ENCODE results near the gene CCDC57.
A peak's percentile ranks its signal among the peaks of the same experiment; 100 is the strongest.

Gene CCDC57

GRCh38 chr17:82246365-82247181 lies 33.9 kb upstream of the CCDC57 start:
- DNase-seq, result no peak

- no peak for DNase-seq
These were observed 33.4 kb upstream of the CCDC57 start for GRCh38 chr17:82246040-82246364.

- no peak for DNase-seq
These were observed 32.7 kb upstream of the CCDC57 start for GRCh38 chr17:82245134-82246039.

GRCh38 chr17:82244413-82245133 lies 31.9 kb upstream of the CCDC57 start:
- DNase-seq, result peak; percentile 57

- DNase-seq, result no peak
These were observed 31.2 kb upstream of the CCDC57 start for GRCh38 chr17:82243648-82244412.

GRCh38 chr17:82242977-82243647 lies 30.5 kb upstream of the CCDC57 start:
- peak; percentile 95 for DNase-seq

- DNase-seq, result no peak
These were observed 30.0 kb upstream of the CCDC57 start for GRCh38 chr17:82242698-82242976.

- DNase-seq, result peak; percentile 27
These were observed 29.5 kb upstream of the CCDC57 start for GRCh38 chr17:82241926-82242697.

GRCh38 chr17:82241183-82241925 lies 28.7 kb upstream of the CCDC57 start:
- DNase-seq, result no peak

- DNase-seq, result no peak
These were observed 28.0 kb upstream of the CCDC57 start for GRCh38 chr17:82240506-82241182.

- peak; percentile 33 for DNase-seq
These were observed 27.4 kb upstream of the CCDC57 start for GRCh38 chr17:82239926-82240505.

GRCh38 chr17:82239401-82239925 lies 26.8 kb upstream of the CCDC57 start:
- no peak for DNase-seq

- DNase-seq, result no peak
These were observed 26.0 kb upstream of the CCDC57 start for GRCh38 chr17:82238472-82239201.

- no peak for DNase-seq
These were observed 25.3 kb upstream of the CCDC57 start for GRCh38 chr17:82237746-82238471.

GRCh38 chr17:82237083-82237745 lies 24.6 kb upstream of the CCDC57 start:
- no peak for DNase-seq

- peak; percentile 78 for DNase-seq
These were observed 23.7 kb upstream of the CCDC57 start for GRCh38 chr17:82236142-82236971.

GRCh38 chr17:82235775-82236141 lies 23.1 kb upstream of the CCDC57 start:
- DNase-seq, result no peak
